NCI-H460 (cell line): ENCODE data around the gene FCN2. TPM values are rescaled to one million over a fixed set of nuclear protein-coding genes. Genes with fewer than 3 reads are reported as not detected.

Experiments
- DNase-seq: peaks from one replicate; pipeline ENCODE4 v3.0.0-alpha.2; 2016; ENCODE audit warnings: low read depth; ENCODE audit errors: extremely low read depth
- small RNA-seq, 2 experiments: library from RNA; depleted of rRNA; stranded (forward); fragments of <200 nt; gene quantifications; one replicate each; pipeline ENCODE3, GENCODE V24; 2014
- total RNA-seq: library from RNA; depleted of rRNA; stranded (reverse); fragments of >200 nt; shearing (Covaris generic); gene quantifications from 2 replicates; pipeline ENCODE4 v1.2.3, GENCODE V29; 2014; rRNA removed

Gene FCN2
- total RNA-seq, 1 experiment from 2014 or later, result not detected

DNA sequence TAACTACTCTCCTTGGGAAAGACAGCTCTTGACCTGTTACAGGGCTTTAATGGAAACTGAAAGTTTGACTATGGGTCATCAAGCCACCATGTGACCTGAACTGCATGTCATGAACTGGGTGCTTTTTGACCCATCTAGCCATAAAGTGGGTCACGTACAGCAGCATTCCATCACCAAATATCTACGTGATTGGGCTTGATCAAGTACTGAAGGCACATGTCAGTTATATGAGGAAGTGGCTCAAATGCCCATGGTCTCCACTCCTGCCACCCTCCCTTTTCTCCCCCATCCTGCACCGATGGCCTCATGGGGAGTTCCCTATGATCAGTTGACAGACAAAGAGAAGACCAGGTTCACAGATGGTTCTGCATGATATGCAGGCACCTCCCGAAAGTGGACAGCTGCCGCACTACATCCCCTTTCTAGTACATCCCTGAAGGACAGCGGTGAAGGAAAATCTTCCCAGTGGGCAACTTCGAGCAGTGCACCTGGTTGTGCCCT, 44.5 kb downstream of the FCN2 start:
- no peak for DNase-seq

DNA sequence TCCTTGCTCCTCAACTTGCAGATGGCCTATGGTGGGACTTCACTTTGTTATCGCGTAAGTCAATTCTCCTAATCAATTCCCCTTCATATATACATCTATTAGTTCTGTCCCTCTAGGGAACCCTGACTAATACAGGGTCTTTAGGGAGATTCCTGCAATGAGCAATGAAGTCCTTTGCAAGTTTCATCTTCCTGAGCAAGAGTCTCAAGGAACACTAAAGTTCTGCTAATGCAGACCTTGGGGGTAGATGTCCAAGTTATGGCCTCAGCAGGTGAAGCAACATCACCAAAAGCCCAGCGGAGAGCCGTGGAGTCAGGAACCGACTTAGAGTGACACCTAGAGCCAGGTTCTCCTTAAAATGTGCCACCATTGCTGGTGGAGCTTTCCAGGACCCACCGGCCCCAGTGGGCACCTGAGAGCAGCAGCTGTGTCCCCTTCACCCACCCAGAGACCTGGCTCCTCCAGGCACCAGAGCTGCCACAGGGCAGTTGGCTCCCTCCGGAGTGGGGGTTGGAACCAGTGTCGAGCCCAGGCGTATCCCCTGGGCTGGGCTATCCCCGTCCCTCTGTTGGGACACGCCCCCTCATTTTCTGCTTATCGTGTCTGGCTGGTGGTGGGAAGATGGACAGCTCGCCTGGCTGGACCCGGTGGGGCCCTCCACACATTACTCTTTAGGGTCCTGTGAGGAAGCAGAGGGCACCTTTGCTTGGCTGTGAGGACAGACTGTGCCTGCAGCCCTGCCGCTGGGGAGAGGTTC, 48.0 kb downstream of the FCN2 start:
- no peak for DNase-seq

DNA sequence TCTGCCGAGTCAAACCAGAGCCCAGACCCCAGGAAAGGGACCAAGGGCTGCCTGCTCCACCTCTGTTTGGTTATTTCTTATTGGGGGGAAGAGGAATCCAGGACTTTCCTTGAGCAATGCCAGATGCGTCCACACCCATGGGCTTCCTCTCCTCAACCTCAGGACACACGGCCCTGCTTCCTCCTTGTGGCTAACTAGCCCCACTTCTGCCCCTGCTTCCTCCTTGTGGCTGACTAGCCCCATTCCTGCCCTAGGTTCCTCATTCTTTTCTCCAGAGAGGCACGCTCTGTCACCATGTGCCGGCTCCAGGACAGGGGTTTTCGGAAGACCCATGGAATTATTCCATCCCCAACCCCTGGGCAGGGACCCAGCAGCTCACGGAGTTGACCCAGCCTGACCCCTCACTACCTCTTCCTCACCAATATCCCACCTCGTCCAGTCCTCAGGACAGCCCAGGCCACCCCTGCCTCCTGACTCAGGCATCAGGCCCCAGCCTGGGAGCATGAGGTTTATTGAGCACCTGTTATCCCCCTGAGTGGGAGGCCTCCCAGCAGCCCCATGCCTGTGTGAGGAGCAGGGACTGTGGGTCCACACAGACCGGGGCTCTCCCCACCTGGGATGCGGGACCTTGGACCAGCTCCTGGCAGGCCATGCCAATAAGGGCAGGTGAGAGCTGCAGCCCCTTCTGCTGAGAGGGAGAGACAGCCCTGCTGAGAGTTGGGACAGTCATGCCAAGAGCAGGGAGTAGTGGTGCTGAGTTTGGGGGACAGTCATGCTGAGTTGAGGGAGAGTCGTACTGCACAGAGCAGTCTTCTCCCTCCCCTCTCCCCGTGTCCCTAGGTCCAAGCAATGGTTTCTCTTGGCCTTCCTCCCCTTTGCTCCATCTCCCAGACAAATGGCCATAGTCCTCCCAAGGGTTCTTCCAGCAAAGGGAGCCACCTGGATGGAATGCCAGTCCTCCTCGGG, 48.9 kb downstream of the FCN2 start:
- no peak for DNase-seq

DNA sequence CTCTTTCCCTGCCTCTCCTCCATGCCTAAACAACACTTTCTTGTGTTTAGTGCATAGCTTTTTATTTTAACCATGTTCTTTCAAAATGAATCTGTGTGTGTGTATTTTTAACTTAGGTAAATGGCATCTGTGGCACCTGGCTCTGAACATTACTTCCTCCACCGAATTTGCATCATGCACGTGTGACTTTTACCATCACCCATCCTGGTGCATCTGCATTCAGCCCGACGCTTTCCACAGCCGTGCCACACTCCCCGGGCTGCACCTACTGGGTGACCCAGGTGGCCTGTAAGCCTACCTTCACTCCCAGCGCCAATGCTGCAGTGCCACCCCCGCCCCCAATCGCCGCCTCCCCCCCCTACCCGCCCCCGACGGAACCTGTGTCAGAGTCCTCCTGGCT, 49.8 kb downstream of the FCN2 start:
- DNase-seq, result no peak

DNA sequence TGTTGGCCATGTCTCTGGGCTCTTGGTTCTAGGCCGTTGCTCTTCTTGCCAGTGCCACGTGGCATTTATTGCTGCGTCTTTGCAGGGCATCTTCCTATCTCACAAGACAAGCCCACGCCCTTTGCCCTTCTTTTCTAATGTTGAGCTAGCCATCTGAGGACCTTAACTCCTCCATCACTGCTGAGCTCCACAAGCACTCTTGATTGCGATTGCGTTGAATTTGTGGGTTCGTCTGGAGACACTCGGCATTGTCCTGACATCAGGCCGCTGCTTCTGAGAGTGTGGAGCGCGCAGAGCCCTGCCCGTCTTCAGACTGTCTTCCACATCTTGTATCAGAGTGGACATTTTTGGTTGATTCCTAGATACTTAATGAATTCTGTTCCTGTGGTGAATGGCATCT, 51.6 kb downstream of the FCN2 start:
- no peak for DNase-seq

DNA sequence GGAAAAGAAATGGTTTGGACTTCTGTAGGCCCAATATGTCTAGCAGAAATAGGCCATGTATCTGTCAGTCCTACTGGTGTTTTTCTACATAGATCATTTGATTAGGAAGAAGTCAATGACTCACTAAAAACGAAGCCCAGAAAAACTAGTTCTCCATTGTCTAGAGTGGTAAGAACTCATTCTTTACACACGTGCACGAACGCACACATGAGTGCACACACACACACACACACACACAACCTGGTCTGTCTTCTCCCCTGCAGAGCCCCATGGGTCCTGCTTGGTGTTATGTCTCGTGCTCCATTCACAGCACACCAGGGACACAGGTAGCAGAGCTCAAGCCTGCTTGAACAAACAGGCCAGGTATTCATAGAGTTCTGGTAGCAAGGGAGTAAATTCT, 52.0 kb downstream of the FCN2 start:
- DNase-seq, result no peak

DNA sequence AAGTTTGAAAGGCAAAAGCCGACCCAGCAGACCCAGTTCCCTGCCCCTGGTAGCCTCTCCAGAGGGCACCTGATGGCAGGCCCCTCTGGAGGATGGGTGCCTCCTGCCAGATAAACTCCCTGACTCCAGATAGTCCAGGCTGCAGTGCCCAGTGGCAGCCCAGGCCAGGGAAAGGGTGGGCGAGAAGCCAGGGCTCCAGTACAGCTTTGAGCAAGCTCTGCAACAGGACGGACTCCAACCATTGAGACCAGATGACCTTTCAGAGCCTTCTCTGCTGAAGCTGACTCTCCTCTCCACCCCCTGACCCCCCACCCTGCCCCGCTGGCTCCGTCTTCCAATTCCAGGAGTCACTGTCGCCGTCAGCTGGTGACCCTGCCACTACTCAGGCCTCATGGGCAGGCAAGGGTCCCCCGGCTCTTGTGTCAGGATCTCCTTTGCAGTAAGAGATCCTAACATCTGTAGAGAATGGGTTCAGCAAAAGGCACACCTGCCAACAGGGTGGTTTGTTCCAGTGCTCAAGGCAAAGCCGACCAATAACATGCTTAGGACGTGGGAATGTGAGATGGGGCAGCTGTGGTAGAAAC, 52.6 kb downstream of the FCN2 start:
- DNase-seq, result no peak

DNA sequence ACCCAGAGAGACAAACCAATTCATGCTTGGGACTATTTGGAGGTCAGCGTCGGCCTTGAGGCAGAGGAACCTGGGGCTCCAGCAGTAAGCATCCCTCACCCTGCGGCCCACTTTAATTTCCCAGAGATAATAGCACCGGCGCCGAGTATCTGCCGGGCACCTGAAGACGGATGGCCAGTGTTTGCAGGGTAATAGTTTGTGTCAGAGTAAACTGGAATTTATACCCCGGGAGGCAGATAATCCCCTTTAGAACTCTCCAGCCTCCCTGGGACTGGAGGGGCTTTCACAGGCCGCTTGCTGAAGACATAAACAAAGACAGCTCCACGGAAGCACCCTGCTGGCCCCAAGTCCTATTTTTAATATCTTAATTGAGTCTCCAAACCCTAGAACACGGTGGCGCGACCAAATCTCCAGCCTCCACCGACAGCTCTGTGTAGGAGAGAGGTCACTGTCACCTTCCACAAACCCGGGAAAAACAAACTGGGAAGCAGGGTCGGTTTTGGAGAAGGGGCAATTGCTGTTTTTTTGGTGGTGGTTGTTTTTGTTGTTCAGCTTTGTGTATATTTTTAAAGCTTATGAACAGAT, 54.5 kb downstream of the FCN2 start:
- DNase-seq, result no peak

DNA sequence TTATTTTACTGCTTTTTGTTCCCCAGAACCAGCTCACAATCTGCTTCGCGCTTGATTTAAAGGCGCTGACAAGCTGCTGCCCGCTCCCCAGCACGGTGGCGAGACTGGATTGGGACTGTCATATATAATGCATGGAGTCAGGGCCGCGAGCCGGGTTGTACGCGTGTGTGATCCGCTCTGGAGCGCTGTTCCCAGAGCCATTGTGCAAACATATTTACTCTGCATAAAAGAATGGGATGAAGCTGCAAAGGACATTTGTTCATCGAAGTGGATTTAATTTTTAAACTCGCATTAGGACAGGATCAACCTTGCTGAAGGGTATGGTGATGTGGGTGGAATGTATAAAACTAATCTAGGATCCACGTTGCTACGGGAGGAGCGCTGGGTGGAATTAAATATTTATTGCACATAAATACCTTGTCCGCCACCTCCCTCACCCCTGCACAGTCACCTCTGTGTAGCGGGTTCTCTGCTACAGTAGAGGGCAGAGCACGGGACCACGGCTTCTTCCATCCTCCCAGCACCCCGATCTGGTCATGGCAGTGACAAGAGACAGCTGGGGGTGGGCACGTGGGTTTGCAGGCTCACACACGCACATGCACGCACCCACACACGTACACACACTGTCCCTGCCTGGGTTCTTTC, 55.2 kb downstream of the FCN2 start:
- no peak for DNase-seq

DNA sequence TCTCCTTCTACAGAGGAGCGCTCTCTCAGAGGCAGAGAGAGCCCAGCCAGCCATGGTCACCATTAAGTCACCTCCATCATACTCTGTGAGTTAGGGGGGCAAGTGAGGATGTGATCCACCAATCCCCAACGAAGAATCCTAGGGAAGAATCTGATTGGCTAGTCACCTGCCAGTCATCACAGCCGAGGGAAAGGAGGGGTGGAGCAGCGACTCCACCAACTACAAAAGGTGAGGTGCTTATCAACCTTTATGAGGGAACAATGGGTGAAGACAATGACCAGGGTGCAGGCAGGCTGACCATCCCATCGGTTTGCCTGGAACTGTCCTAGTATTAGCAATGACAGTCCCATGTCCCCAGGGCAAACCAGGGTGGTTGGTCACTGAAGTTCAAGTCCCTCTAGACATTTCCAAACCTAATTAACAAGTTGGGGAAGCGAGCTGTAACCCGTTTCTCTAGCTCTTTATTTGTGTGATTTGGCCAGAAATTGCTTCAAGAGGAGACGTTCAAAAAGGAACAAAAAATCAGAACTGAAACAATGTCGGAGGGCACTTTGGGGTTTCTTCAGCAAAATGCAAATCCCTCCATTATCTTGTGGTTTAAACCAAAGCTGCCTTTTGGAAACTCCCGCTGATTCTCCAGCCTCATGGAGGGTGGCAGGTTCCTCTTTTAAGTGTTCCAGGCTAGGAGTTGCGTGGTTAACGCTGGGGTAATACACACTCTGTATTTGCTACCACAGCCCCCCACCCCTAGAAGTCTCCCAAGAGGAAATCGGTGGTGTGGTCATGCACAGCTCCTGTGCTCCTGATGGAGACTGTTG, 55.9 kb downstream of the FCN2 start:
- DNase-seq, result no peak

Small RNA genes within 50 kb of the gene (small RNA-seq; reads per million reads assigned to genes)
- 0 reads per million in 2 experiments for gene AL603650.1
- gene MIR3689A, result 0 reads per million in 2 experiments
- gene MIR3689B, result 0 reads per million in 2 experiments
- 0 reads per million in 2 experiments for gene MIR3689C
- gene MIR3689D1, result 0 reads per million in 2 experiments
- gene MIR3689D2, result 0 reads per million in 2 experiments
- 0 reads per million in 2 experiments for gene MIR3689E
- gene MIR3689F, result 0 reads per million in 2 experiments

Other genes starting within 250 kb of the FCN2 start
- 1.6 and 2.1 TPM in 2 replicates for gene COL5A1, start 239.0 kb upstream of the FCN2 start, total RNA-seq
- gene FCN1, start 37.1 kb downstream of the FCN2 start, total RNA-seq, result not detected in 2 replicates
- 32.0 and 37.9 TPM in 2 replicates for gene OLFM1, start 206.9 kb downstream of the FCN2 start, total RNA-seq